B cell (primary cell): ENCODE measurements around the gene RPS8. TPM values are rescaled to one million over a fixed set of nuclear protein-coding genes. Genes with fewer than 3 reads are reported as not detected.

Experiments used
- ATAC-seq: fragments of 200-7000 bp; cut with Tn5 transposase; one replicate; pipeline ENCODE4 v1.10.0; 2021; ENCODE audit warnings: low read depth, mild to moderate bottlenecking, moderate number of reproducible peaks, moderate library complexity
- CTCF ChIA-PET: fragments of 350-600 bp; sonication (Branson Sonifier 250); formaldehyde crosslinking; loops from one replicate; lab custom pipeline; 2021; ENCODE audit warnings: antibody characterized with exemption, inconsistent platforms; lab: Charles Lee
- POLR2A ChIA-PET: fragments of 350-600 bp; sonication (Branson Sonifier 250); formaldehyde crosslinking; loops from one replicate; lab custom pipeline; 2021; ENCODE audit warnings: antibody characterized with exemption; lab: Charles Lee
- DNase-seq: peaks from one replicate; pipeline ENCODE4 v3.0.0; 2013
- H2AFZ ChIP-seq: 2 replicates; pipeline ENCODE4 v1.6.1; 2012; ENCODE audit warnings: mild to moderate bottlenecking, low read depth, low read length; ENCODE audit not compliant: insufficient read depth, poor library complexity, severe bottlenecking
- H3K27ac ChIP-seq, 2 donors: 1 replicate in 1 of 2; 2 replicates in 1 of 2; pipeline ENCODE4 v1.5.1; 2012 to 2013; ENCODE audit warnings: low read length in 2 of 2, mild to moderate bottlenecking in 2 of 2, moderate library complexity in 1 of 2
- H3K27me3 ChIP-seq, 4 experiments: fragments of 200-600 bp in 1 of 4; sonication (generic) in 1 of 4; replicated peaks in 1 of 4; 1 replicate in 2 of 4; 2 replicates in 2 of 4; pipeline versions ENCODE4 v1.6.1 to v1.7.0; 2013 to 2016; ENCODE audit warnings: low read length in 3 of 4, mild to moderate bottlenecking in 2 of 4, mixed read lengths in 1 of 4, moderate library complexity in 1 of 4; ENCODE audit not compliant: insufficient read depth in 4 of 4, control insufficient read depth in 3 of 4; ENCODE audit errors: control extremely low read depth in 1 of 4
- H3K36me3 ChIP-seq, 2 experiments: replicated peaks in 1 of 2; 1 replicate in 1 of 2; 2 replicates in 1 of 2; pipeline versions ENCODE4 v1.6.1 to v1.7.1; 2013; ENCODE audit warnings: low read length in 1 of 2; ENCODE audit not compliant: insufficient read depth in 2 of 2, control insufficient read depth in 1 of 2; ENCODE audit errors: control extremely low read depth in 1 of 2, extremely low read depth in 1 of 2
- H3K4me1 ChIP-seq, 2 donors: fragments of 200-600 bp in 1 of 2; sonication (generic) in 1 of 2; 1 replicate in 1 of 2; 2 replicates in 1 of 2; pipeline versions ENCODE4 v1.5.1 to v1.6.1; 2013 to 2017; ENCODE audit warnings: low read length in 2 of 2; ENCODE audit not compliant: control insufficient read depth in 2 of 2, insufficient read depth in 2 of 2
- H3K4me2 ChIP-seq: replicated peaks from 2 replicates; pipeline ENCODE3; 2012; ENCODE audit warnings: mild to moderate bottlenecking, low read depth, low read length; ENCODE audit not compliant: poor library complexity, severe bottlenecking
- H3K4me3 ChIP-seq, 5 experiments: fragments of 200-600 bp in 1 of 5; sonication (generic) in 1 of 5; 1 replicate in 3 of 5; 2 replicates in 2 of 5; pipeline versions ENCODE4 v1.5.1 to v1.7.0; 2011 to 2016; ENCODE audit warnings: low read length in 4 of 5, mild to moderate bottlenecking in 4 of 5, low read depth in 2 of 5, control low read depth in 1 of 5, moderate library complexity in 1 of 5; ENCODE audit not compliant: insufficient read depth in 1 of 5; ENCODE audit errors: control extremely low read depth in 1 of 5, extremely low read depth in 1 of 5
- H3K79me2 ChIP-seq: fragments of 200-600 bp; sonication (generic); one replicate; pipeline ENCODE4 v1.6.0; 2016; ENCODE audit warnings: low read length; ENCODE audit not compliant: control insufficient read depth, insufficient read depth
- H3K9ac ChIP-seq: fragments of 200-600 bp; sonication (generic); 2 replicates; pipeline ENCODE4 v1.6.1; 2017; ENCODE audit warnings: mild to moderate bottlenecking, low read length, moderate library complexity
- H3K9me3 ChIP-seq, 3 donors: one replicate each; pipeline versions ENCODE4 v1.6.1 to v1.7.1; 2013; ENCODE audit warnings: low read length in 2 of 3; ENCODE audit not compliant: control insufficient read depth in 2 of 3, insufficient read depth in 1 of 3; ENCODE audit errors: control extremely low read depth in 1 of 3
- H4K20me1 ChIP-seq: 2 replicates; pipeline ENCODE4 v1.6.0; 2012; ENCODE audit warnings: mild to moderate bottlenecking, low read length; ENCODE audit not compliant: insufficient read depth, control insufficient read depth, poor library complexity, severe bottlenecking
- H3K27ac Mint-ChIP-seq: one replicate; pipeline ENCODE4 v1.8.0; 2021; ENCODE audit warnings: mixed read lengths
- H3K27me3 Mint-ChIP-seq: one replicate; pipeline ENCODE4 v1.8.0; 2021; ENCODE audit warnings: mixed read lengths
- H3K4me1 Mint-ChIP-seq: one replicate; pipeline ENCODE4 v1.8.0; 2021; ENCODE audit warnings: mixed read lengths
- H3K4me3 Mint-ChIP-seq: one replicate; pipeline ENCODE4 v1.8.0; 2021; ENCODE audit warnings: mixed read lengths
- H3K9me3 Mint-ChIP-seq: one replicate; pipeline ENCODE4 v1.8.0; 2022; ENCODE audit warnings: mixed read lengths; ENCODE audit not compliant: insufficient read depth
- CTCF ChIP-seq: fragments of 200-600 bp; IDR thresholded peaks from one replicate; pipeline ENCODE4 v1.8.0; 2022; ENCODE audit warnings: antibody characterized with exemption, mild to moderate bottlenecking
- EZH2 ChIP-seq: IDR thresholded peaks from 2 replicates; pipeline ENCODE4 v1.6.1; 2012; ENCODE audit warnings: borderline replicate concordance, low read depth, mild to moderate bottlenecking, moderate library complexity, low read length; ENCODE audit not compliant: insufficient read depth, poor library complexity, severe bottlenecking
- WGBS: methylation state at CpG from one replicate; pipeline ENCODE4 v1.1.5; 2013; ENCODE audit warnings: missing lambda C conversion rate; ENCODE audit not compliant: insufficient coverage; 5-methylcytosine and 5-hydroxymethylcytosine counted together
- intact Hi-C: fragments of 100-400 bp; cut with micrococcal nuclease; formaldehyde crosslinking; loops from one replicate; pipeline ENCODE4 v1.10.0; 2022
- polyA minus RNA-seq: library from RNA; depleted of rRNA, polyadenylated mRNA; stranded (reverse); fragments of >200 nt; gene quantifications from 2 replicates; pipeline ENCODE4 v1.2.3, GENCODE V29; 2012
- polyA plus RNA-seq: library from polyadenylated mRNA; depleted of rRNA; stranded (reverse); fragments of >200 nt; gene quantifications from 2 replicates; pipeline ENCODE4 v1.2.3, GENCODE V29; 2012
- total RNA-seq, 2 donors: library from RNA; stranded (reverse); fragments of 120-200 nt in 1 of 2; gene quantifications; 1 replicate in 1 of 2; 2 replicates in 1 of 2; pipeline versions ENCODE4 v1.2.3 to v1.2.4, GENCODE V29; 2013 to 2022

The RPS8 gene
- total RNA-seq (2,492 and 2,525 TPM in 2 replicates), polyA plus RNA-seq (3,650 and 4,047 TPM in 2 replicates), polyA minus RNA-seq (1,685 and 1,789 TPM in 2 replicates)
- 5,721 TPM for total RNA-seq (2013)

- peak within 1 kb of the TSS; percentile 94 for H3K9ac ChIP-seq
- H3K27me3 ChIP-seq, result no peaks in the 10 kb centered on the region
- intact Hi-C loops, result loop anchor here (1.0 to 5.0 kb wide), 6 partner anchors 11 to 237 kb away; partner anchors contain the start of genes HECTD3, KIF2C, RNU5D-1 and UROD
- H3K27ac ChIP-seq, result peak within 1 kb of the TSS; percentile 89 to 93
- peak within 1 kb of the TSS; percentile 94 for H3K27ac Mint-ChIP-seq
- under 1% methylated on average over 64 of the region's 65 CpGs for WGBS
- H3K27me3 Mint-ChIP-seq, result no peaks in the 10 kb centered on the region
- TF ChIP-seq EZH2 (no peak), CTCF (no peak)
- DNase-seq, result peak; percentile 95
- peaks cover 14 to 28% of the 10 kb centered on the region in 2 donors for H3K4me1 ChIP-seq
- no peaks in the 10 kb centered on the region for H3K9me3 Mint-ChIP-seq
- H2AFZ ChIP-seq, result peak within 1 kb of the TSS; percentile 98
- H3K9me3 ChIP-seq, result no peaks in the 10 kb centered on the region
- peaks cover 34% of the 10 kb centered on the region for H3K4me1 Mint-ChIP-seq
- ChIA-PET POLR2A (interaction anchor here (0.6 to 2.5 kb wide), 22 partner anchors 9 to 743 kb away, joined by 3 to 25 read pairs (median 6); partner anchors contain the start of genes ARMH1, EIF2B3, HECTD3 and PLK3), CTCF (interaction anchor here (0.8 to 2.9 kb wide), 17 partner anchors 8 to 237 kb away, joined by 3 to 39 read pairs (median 4); partner anchors contain the start of genes BEST4, HECTD3, PLK3 and PTCH2)
- peaks cover 0 to 42% of the 10 kb centered on the region in 2 experiments for H3K36me3 ChIP-seq
- peaks cover 5% of the 10 kb centered on the region for H3K79me2 ChIP-seq
- peak within 1 kb of the TSS; percentile 85 to 99 (median 89) for H3K4me3 ChIP-seq
- peak; percentile 83 for ATAC-seq
- peak within 1 kb of the TSS; percentile 75 for H3K4me2 ChIP-seq
- H3K4me3 Mint-ChIP-seq, result peak within 1 kb of the TSS; percentile 95
- peaks cover 35% of the 10 kb centered on the region for H4K20me1 ChIP-seq
Measured at GRCh38 chr1:44775078-44775929, at the start of gene RPS8. TSS of gene RPS8 (plus strand) at chr1:44775540. CDS start at chr1:44775597, 57 bp downstream.
